Measurements from ENCODE around the gene ONECUT3.

ONECUT3 gene

DNA sequence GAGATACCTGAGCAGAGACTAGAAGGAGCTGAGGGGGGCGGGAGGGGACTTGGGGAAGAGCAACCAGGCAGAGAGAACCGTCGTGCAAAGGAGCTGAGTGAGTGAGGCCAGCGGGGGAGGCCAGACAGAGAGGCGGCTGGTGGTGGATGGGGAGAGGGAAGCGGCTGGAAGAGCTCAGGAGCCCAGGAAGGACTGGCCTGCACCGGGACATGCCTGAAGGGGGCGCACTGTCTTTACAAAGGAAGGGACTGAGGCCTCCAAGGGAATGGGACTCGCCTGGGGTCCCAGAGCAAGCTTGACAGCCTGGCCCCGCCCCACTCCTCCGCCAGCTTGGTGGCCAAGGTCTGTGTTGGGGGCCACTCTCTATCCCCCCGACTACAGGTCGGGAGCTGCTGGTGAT is 14.9 kb downstream of the ONECUT3 start:
- no peak for DNase-seq (ENCODE audit: low spot score)

DNA sequence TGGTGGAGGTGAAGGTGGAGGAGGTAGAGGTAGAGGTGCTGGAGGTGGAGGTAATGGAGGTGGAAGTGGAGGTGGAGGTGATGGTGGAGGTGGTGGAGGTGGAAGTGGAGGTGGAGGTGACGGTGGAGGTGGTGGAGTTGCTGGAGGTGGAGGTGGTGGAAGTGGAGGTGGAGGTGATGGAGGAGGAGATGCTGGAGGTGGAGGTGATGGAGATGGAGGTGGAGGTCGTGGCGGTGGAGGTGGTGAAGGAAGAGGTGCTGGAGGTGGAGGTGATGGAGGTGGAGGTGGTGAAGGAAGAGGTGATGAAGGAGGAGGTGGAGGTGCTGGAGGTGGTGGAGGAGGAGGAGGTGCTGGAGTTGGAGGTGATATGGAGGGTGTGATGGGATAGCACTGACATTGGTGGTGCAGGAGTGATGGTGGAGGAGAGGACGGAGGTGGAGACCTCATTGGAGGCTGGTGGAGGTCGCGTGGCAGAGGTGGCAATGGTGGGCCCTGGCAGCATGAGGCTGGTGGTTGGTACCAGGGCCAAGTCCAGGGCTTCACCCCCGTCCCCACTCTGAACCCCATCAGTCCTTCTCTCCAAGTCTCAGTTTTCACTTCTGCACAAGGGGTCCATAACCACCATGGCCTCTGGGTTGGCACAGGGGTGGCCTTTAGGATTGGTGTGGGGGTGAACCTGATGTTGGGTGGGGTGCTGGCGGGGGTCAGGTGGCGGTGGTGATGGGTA is 15.8 kb downstream of the ONECUT3 start:
- DNase-seq (ENCODE audit: low spot score), result no peak

DNA sequence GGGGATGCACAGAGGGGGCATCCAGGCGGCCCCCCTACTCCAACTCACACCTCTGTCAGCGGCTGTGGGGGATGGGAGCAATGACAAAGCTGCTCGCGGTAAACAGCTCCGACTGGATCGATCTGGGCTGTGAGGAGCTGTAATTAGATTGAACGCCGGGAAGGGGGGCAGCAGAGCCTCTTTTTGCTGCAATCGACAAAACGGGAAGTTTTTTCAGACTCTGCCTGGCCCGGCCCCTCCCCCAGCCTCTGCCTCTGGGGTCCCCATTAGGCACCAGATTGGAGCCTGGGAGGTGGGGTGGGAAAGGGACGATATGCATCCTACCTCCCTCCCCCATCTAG is 16.3 kb downstream of the ONECUT3 start:
- DNase-seq (ENCODE audit: low spot score), result no peak

DNA sequence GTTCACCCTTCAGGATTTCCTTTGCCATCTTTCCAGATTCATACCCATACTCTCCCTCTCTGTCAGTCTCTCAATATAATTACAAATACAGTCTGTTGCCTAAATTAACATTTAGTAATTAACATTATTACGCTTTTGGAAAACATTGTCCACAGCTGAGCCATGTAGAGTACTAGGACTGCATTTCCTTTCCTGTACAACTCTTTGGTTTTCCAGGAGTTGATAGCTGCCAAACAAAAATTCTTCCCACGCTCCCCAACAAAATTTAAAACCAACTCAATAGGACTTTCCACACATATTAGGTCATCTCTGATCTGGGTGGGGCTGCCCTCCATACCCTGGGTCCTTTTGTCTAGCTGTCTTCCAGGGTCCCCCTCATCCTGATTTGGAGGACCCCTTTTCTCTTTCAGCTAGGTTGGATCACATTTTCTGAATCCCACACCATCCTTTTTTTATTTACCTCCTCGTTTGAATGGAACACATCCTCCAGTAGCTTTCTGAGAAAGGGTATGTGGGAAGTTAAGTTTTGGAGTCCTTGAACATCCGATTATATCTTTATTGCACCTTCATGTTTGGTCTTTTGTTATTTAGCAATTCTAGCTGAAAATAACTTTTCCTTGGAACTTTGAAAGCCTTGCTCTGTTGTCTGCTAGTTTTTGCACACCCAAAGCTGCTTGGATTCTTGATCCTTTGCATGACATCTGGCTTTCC is 17.7 kb downstream of the ONECUT3 start:
- no peak for DNase-seq (ENCODE audit: low spot score)

DNA sequence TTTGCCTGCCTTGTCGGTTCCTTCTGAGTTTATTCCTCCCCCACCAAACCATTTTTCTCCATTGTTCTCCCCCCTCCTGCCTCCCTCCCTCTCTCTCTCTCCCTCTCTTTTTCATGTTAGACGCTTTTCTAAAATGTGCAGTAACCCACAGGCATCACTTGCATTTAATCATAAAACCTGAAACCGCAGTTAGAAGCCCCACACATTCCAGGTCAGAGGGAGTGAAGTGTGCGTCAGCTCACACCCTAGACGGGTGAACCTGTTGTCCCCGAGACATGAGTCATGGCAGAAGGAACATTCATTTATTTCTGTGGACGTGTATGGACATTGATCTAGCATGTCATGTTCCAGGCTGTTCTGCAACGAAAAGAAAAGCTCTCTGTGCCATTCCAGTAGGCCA is 19.9 kb downstream of the ONECUT3 start:
- DNase-seq (ENCODE audit: low spot score), result peak; percentile 90

DNA sequence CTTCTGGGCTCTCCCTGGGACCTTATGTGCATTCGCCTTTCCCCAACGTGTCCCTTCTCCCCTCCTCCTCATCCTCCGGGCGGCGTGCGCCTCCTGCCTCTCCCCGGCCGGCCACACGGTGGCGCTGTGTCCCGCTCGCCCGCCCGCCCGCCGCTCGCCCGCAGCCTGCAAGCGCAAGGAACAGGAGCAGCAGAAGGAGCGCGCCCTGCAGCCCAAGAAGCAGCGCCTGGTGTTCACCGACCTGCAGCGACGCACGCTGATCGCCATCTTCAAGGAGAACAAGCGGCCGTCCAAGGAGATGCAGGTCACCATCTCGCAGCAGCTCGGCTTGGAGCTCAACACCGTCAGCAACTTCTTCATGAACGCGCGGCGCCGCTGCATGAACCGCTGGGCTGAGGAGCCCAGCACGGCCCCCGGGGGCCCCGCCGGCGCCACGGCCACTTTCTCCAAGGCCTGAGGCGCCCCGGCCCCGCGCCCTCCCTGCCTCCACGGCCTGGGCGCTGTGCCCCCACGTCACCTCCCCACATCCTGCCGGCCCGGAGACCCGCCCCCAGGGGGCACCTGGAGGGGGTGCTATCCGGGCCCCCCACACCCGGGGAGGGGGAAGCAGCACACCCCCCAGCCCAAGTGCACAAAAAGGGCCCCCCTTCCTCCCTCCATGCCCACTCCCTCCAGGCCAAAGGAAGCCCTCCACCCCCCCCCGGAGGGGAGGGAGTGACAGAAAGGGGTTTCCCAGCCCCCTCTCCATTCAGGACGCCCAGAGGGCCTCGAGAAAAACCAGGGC is 21.9 kb downstream of the ONECUT3 start:
- no peak for DNase-seq (ENCODE audit: low spot score)

DNA sequence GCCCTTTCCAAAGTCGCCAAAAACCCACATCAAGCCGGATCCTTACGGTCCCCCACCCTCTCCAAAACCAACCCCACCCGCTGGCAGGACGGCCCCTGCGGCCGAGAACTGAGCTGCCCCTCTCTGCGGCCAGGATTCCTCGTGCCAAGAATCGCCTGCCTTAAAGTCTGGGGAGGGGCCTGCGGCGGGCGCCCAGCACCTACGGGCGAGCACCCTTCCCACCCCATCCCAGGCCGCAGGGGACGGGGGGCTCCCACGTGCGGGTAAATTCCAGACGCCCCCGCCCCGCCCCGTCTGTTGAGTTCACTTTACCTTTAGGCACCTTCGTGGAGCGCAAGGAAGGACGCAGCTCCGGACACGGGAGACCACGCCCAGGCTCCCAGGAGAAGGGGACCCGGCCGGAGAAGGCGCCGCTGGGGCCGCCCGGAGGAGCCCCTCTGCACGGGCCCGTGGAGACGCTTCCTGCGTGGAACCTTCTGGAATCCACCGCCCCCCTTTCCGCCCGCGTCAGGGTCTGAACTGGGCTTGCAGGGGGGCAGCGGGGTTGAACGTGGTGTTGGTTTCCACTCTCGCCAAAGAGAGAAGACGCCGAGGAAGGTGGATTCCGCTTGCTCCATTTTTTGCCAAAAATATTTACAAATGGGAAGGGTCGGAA is 22.8 kb downstream of the ONECUT3 start:
- DNase-seq (ENCODE audit: low spot score), result no peak

DNA sequence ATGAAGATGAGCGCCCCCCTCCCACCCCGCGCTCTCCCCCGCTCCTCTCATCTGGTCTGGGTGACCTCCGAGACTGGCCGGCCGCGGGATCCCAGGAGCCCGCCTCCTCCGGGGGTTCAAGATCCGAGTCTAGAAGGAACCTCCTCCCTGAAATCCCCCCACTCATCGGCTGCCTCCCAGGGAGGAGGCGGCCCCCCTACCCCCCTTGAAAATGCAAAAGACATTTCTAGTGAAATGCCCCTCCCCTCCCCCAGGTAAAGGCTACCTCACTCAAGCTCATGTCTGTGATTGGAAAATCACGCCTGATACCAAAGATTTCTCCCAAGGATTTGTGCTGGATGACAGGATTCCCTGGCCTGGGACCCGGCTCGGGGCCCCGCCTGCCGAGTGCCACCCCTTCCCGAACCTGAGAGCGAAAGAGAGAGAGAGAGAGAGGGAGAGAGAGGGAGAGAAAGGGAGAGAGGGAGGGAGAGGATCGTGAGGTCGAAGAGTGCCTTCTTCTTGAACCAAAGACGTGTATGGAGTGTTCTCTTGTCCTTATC is 23.4 kb downstream of the ONECUT3 start:
- DNase-seq (ENCODE audit: low spot score), result no peak

DNA sequence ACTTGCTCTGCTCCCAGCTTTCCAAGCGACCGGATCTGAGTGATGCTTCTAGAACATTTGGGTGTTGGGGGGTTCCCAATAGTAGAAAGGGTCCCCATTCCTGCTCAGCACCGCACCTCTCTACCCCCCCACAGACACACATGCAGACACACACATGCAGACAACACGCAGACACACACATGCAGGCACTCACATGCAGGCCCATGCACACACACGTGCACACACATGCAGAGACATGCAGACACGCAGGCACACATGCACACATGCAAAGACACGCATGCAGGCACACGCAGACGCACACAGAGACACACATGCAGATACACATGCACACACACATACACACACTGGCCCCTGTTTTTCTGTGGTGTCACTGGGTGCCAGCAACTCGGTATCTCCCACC is 23.8 kb downstream of the ONECUT3 start:
- DNase-seq (ENCODE audit: low spot score), result no peak

DNA sequence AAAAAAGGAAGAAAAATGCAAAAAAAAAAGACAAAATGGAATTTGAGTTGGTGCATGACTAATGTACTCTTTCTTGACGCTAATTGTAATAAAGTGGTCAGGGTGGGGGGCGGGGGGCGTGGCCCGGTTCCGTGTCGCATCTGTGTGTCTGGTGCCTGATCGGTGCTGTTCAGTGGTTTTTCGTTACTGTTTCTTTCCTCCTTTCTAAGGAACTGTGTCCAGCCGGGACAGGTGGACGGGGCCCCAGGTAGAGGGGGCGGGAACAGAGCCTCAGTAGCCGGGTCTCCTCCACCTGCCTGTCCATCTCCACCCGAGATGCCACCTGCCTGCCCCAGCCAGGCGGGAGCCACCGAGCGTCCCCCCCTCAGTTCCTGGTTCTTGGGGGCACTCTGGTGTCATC is 26.3 kb downstream of the ONECUT3 start:
- DNase-seq (ENCODE audit: low spot score), result no peak

DNA sequence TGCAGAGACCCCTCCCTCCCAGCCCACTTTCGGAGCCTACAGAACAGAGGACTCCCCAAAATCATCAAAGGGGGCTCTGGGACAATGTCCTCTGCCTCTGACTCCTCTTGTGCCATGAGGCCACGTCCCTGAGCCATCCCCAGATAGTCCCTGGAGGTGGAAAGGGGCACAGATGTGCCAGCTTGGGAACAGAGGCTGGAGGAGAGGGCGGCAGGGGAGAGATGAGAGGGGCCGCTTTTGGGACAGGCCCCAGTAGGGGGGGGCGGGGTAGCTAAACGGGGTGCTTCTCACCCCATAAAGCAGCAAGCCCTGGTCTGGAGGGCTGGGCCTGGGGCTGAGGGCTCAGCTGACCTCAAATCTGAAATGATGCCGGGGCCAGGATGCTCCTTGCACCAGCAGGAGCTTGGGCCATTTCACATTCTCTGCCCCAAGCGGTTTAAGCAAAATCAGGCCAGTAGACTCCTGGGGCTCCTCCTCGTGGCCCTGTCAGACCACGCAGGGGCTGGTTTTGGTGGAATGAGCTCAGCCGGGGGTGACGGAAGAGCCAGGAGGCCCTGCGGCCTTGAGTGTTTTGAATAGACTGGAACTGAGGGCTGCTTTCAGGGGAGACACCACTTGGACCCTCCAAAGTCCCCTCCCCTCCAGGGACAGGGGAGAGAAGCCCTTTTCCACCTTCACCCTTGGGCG is 27.1 kb downstream of the ONECUT3 start:
- DNase-seq (ENCODE audit: low spot score), result peak; percentile 15

DNA sequence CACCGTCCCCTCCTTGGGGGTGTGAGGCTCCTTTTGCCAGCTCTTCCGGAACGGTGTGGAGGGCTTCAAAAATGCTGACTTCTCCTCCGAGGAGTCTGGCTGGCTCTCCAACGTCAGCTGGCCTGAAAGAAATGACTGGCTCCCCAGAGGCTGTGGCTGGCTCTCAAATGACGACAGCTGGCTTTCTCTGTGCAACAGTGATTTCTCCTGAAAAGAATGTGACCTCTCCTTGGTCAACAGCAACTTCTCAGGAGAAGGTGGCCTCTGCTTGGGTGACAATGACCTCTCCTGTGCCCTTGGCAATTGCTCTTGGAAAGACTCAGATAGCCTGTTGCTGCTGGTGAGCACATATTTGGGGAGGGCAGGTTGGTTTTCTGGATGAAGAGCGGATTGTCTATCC is 29.2 kb downstream of the ONECUT3 start:
- no peak for DNase-seq (ENCODE audit: low spot score)

DNA sequence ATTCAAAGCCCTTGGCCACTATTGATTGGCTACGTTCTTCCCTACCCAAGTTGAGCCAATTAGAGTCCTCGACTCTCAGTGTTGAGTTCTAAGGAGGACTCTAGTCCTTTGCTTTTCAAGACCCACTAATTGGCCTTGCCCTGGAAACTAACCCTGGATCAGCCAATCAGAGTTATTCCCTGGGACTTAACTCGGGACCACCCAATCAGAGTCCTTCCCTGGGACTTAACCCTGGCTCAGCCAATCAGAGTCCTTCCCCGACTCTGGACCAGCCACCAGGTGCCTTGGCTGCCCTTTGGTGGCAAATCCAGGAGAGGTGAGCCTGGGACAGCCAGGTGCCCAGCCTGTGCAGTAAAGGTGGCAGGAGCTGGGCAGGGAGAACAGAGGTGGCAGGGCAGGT is 30.0 kb downstream of the ONECUT3 start:
- DNase-seq (ENCODE audit: low spot score), result no peak

DNA sequence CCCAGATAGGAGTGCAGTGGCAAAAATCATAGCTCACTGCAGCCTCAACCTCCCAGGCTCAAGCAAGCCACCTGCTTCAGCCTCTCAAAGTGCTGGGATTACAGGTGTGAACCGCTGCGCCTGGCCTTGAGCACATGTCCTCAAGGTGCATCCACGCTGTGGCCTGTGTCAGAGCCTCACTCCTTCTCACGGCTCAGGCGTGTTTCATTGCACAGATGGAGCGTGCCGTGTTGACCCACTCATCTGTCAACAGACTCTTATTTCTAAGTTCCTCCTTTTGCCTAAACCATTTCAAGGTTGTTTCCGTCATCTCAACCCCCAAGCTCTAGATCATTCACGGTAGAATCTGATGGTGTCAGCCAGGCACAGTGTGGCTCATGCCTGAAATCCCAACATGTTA is 30.6 kb downstream of the ONECUT3 start:
- no peak for DNase-seq (ENCODE audit: low spot score)

DNA sequence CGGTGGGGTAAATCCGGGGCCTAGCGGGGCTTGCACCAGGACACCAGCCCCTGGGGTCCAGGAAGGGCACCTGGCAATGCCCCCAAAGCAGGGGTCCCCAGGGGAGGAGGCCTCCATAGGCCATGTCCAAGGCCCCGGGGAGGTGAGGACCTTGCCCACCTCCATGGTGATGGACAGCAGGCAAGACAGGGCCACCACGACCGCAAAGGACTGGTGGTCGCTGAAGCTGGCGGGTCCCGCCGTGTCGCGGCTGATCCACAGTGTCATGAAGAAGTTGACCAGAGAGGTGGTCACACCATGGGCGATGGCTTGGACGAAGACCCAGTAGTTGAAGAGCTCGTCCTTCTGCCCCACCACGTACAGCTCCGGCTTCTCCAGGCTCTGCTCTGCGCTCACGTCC is 32.0 kb downstream of the ONECUT3 start:
- no peak for DNase-seq (ENCODE audit: low spot score)

DNA sequence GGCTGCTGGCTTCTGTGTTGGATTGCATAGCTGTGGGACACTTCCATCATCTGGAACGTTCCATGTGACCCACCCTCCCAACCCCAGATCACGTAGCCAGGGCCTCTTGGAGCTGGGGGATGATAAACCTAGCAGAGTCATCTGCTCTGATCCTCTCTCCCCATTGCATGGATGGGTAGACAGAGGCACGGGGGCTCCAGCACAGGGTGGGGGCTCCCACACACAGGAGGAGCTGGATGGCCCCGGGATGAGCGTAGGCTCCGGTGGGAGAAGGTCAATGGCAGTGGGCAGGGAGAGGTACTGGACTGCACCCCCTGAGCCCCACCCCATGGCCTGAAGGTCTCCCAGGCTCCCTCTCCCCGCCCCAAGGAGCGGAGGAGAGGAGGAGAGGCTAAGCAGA is 33.4 kb downstream of the ONECUT3 start:
- DNase-seq (ENCODE audit: low spot score), result no peak

DNA sequence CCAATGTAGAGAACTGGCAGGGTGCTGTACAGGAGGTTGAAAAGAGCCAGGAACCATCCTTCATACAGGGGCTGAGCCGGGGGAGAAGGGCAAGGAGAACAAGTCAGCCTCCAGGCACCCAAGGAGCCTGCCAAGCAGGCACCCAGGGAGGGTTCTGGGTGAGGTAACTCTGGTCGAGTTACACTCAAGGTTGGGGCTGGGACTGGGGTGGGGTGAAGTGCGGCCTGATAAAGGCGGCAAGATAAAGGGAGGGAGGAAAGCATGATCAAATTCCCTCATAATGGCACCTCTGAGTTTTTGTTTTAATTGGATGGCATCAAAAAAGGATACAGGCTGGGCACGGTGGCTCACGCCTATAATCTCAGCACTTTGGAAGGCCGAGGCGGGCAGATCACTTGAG is 33.8 kb downstream of the ONECUT3 start:
- no peak for DNase-seq (ENCODE audit: low spot score)

DNA sequence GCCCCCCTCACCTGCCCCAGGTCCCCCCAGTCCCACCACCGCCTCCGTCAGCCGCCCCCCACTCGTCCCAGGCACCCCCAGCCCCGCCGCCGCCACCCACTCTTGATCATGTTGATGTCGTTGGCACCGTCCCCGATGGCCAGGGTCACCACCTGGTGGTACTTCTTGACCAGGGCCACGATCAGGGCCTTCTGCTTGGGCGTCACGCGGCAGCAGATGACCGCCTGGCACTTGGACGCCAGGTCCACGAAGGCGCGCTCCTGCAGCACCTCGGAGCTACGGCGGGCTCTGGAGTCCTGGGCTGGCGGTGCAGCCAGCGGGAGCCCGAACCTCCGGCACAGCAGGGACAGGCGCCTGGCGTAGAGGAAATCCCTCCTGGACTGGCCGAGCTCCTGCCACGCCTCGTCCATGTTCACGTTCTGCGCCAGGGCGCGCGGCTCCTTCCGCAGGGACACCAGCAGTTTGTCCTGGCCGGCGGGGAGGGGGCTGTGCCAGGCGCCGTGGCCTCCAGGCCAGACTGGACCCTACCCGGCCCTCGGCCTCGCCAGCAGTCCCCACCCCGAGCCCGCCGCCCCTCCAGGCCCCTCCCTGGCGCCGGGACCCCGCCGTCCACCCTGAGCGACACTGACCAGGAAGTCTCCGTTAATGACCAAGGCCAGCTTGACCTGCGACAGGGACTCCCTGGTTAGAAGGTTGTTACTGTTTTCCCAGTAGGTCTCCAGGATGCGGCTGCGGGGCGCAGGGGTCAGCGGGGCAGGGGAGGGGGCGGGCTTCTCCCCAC is 36.1 kb downstream of the ONECUT3 start:
- DNase-seq (ENCODE audit: low spot score), result no peak

DNA sequence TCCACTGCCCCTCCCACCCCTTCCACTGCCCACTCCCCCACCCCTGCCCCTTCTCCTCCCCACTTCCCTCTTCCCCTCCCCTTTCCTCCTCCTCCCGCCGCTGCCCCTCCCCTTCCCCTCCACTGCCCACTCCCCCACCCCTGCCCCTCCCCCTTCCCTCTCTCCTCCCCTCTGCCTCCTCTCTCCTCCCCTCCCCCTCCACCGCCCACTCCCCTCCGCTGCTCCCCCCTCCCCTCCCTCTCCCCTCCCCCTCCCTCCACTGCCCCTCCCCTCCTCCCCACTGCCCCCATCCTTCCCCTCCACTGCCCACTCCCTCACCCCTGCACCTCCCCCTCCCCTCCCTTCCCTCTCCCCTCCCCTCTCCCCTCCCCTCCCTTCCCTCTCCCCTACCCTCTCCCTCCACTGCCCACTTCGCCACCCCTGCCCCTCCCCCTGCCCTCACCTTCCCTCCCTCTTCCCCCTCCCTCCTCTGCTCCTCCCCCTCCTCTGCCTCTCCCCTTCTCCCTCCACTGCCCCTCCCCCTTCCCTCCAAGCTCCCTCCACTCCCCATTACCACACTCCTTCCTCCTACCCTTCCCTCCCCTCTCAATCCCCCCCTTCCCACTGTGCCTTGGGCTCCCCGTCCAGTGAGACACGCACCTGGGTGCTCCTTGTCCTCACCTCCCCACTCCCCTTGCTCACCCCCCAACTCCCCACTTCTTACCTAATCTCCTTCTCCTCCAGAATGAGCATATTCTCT is 36.9 kb downstream of the ONECUT3 start:
- no peak for DNase-seq (ENCODE audit: low spot score)

DNA sequence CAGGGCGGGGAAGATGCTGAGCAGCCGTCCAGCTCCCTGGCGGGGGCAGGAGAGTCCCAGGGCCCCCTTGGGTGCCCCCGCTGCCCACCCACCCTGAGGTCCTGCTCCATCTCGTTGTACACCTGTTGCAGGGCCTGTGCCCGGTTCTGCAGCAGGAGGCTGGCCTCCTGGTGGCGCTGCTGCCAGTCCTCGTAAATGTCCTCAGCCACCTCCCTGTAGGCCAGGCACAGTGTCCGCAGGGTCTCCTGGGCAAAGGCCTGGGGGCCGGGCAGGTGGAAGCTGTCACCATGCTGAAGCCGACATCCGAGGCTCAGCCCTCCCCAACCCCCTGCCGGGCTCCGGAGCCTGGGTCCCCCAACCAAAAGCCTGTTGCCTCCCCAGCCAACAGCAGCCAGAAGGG is 38.6 kb downstream of the ONECUT3 start:
- no peak for DNase-seq (ENCODE audit: low spot score)

All from kidney tubule cell (primary cell).